Heart left ventricle (tissue), 13 donors: ENCODE data around the gene CYSRT1.

Source experiments
- CTCF ChIP-seq, 12 donors: fragments of 200-600 bp; sonication (generic) in 4 of 12; IDR thresholded peaks; one replicate each; pipeline versions ENCODE4 v1.5.0 to v1.8.0; 2018 to 2022; ENCODE audit warnings: antibody characterized with exemption in 12 of 12, mild to moderate bottlenecking in 5 of 12
- POLR2A ChIP-seq, 2 donors: fragments of 450-650 bp; IDR thresholded peaks; one replicate each; pipeline ENCODE4 v1.6.1; 2017; ENCODE audit warnings: antibody characterized with exemption in 2 of 2, mild to moderate bottlenecking in 2 of 2, moderate library complexity in 2 of 2
- donor health status: ischemic (EF 13 %, LVEDD 7.1; RV severe dilation, severe dysfunction).
- donor health status: DM: no; HTN: yes; CAD: no.
- donor health status: DM: no; HTN: no; CAD: no.
- donor health status: ischemic (EF 25% LVEDD 6.9; RV normal size, moderate dysfunction).
- donor health status: ischemic (EF 25% LVEDD 5.7; RV mildly dilated, moderate dysfunction).
- donor health status: ischemic (EF 35%, LVEDD 5.7; RV mildly dilated, moderate dysfunction).
- donor health status: nonischemic (EF 11% LVEDD 7.7; RV severe dilation, severe dysfunction).
- donor health status: DM: yes; HTN: yes; CAD: no.
- donor health status: PGD.
- donor health status: ischemic (EF 29% LVEDD 5.4; RV normal size, mild dysfunction).
- donor health status: nonischemic (EF 23%, LVEDD 6.1; RV moderate dilation, normal function).

GRCh38 chr9:137202966-137203365 is 22.0 kb upstream of the CYSRT1 start:
- TF ChIP-seq POLR2A (IDR thresholded peaks at IDR 0.05) (no peak), CTCF (IDR thresholded peaks at IDR 0.05) (no peak)
